HCT116 (cell line): ENCODE data around the gene CADPS.

ENCODE experiments used
- FOSL1 ChIP-seq: IDR thresholded peaks from 2 replicates; pipeline ENCODE4 v1.6.1; 2012; ENCODE audit warnings: low read depth
- POLR2A ChIP-seq: IDR thresholded peaks from 2 replicates; pipeline ENCODE4 v1.7.0; 2011; ENCODE audit warnings: borderline replicate concordance; ENCODE audit not compliant: insufficient read depth, insufficient read length; ENCODE audit errors: extremely low read depth
- POLR2AphosphoS5 ChIP-seq: IDR thresholded peaks from 2 replicates; pipeline ENCODE4 v1.6.1; 2011; ENCODE audit warnings: mild to moderate bottlenecking, low read depth, low read length, moderate library complexity
- SP1 ChIP-seq: IDR thresholded peaks from 2 replicates; pipeline ENCODE4 v1.6.1; 2012; ENCODE audit warnings: low read depth
- TF ChIP-seq, protein P1 (sequence below), 3 experiments: fragments of 200-600 bp in 1 of 3; sonication (generic) in 1 of 3; IDR thresholded peaks in 2 of 3; conservative IDR thresholded peaks in 1 of 3; 2 replicates each; pipeline ENCODE4 v1.5.1; 2012 to 2017; ENCODE audit warnings: low read depth in 2 of 3, low read length in 2 of 3, antibody characterized with exemption in 1 of 3, borderline replicate concordance in 1 of 3, control low read depth in 1 of 3, mild to moderate bottlenecking in 1 of 3, mixed read lengths in 1 of 3, mixed run types in 1 of 3, moderate library complexity in 1 of 3; ENCODE audit not compliant: insufficient read depth in 1 of 3

DNA sequence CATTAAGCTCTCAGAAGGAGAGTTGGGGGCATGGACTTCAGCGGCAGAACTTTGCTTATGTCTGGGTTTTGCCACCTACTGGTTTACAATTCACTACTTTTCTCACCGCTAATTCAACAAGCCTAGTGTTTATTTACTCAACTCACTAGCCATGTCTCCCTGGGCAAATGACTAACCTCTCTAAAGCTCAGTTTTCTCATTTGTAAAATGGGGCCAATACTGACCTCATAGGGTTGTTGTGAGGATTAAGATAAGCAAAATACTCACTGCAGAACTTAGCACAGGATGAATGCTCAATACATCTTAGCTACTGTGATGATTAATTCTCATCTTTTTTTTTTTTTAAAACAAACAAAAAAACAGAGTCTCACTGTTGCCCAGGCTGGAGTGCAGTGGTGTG is 106.3 kb downstream of the CADPS start:
- TF ChIP-seq POLR2A (no peak), SP1 (no peak), FOSL1 (no peak), POLR2AphosphoS5 (no peak)
- TF ChIP-seq, protein P1, sequence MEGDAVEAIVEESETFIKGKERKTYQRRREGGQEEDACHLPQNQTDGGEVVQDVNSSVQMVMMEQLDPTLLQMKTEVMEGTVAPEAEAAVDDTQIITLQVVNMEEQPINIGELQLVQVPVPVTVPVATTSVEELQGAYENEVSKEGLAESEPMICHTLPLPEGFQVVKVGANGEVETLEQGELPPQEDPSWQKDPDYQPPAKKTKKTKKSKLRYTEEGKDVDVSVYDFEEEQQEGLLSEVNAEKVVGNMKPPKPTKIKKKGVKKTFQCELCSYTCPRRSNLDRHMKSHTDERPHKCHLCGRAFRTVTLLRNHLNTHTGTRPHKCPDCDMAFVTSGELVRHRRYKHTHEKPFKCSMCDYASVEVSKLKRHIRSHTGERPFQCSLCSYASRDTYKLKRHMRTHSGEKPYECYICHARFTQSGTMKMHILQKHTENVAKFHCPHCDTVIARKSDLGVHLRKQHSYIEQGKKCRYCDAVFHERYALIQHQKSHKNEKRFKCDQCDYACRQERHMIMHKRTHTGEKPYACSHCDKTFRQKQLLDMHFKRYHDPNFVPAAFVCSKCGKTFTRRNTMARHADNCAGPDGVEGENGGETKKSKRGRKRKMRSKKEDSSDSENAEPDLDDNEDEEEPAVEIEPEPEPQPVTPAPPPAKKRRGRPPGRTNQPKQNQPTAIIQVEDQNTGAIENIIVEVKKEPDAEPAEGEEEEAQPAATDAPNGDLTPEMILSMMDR (IDR thresholded peaks at IDR 0.05 in 2 of 3, conservative IDR thresholded peaks at IDR 0.05 in 1 of 3; ENCODE audit: borderline replicate concordance in 1 of 3, insufficient read depth in 1 of 3, low read depth in 2 of 3, low read length in 2 of 3), result no peak
